SU-DHL-6 (cell line): ENCODE results near the gene ITPRIPL1.

Source experiments
- H2AFZ ChIP-seq: fragments of 200-600 bp; sonication (generic); 2 replicates; pipeline ENCODE4 v1.6.1; 2014; ENCODE audit warnings: low read depth, mild to moderate bottlenecking, moderate library complexity, mixed read lengths, antibody characterized with exemption, low read length; ENCODE audit not compliant: severe bottlenecking
- H3F3A ChIP-seq: fragments of 200-600 bp; shearing (Covaris generic); 2 replicates; pipeline ENCODE4 v1.6.0; 2016; ENCODE audit warnings: antibody characterized with exemption, mild to moderate bottlenecking; ENCODE audit not compliant: insufficient read depth
- H3K27ac ChIP-seq: fragments of 200-600 bp; sonication (generic); 2 replicates; pipeline ENCODE4 v1.5.1; 2016; ENCODE audit warnings: low read depth, mild to moderate bottlenecking, low read length, moderate library complexity, mixed read lengths
- H3K27me3 ChIP-seq: fragments of 200-600 bp; sonication (generic), shearing (Covaris generic); 2 replicates; pipeline ENCODE4 v1.6.0; 2014; ENCODE audit warnings: mild to moderate bottlenecking, low read length
- H3K36me3 ChIP-seq: fragments of 200-600 bp; sonication (generic); 2 replicates; pipeline ENCODE4 v1.6.1; 2014; ENCODE audit warnings: mild to moderate bottlenecking, low read length, mixed read lengths
- H3K4me2 ChIP-seq: fragments of 300-600, 200-600 bp; shearing (Covaris generic), sonication (generic); 2 replicates; pipeline ENCODE4 v1.6.0; 2014; ENCODE audit warnings: low read length, low read depth, mild to moderate bottlenecking; ENCODE audit not compliant: poor library complexity, severe bottlenecking
- H3K4me3 ChIP-seq: fragments of 200-600 bp; sonication (generic); 2 replicates; pipeline ENCODE4 v1.5.1; 2014; ENCODE audit warnings: antibody characterized with exemption, low read length, mild to moderate bottlenecking, mixed read lengths; ENCODE audit not compliant: insufficient read depth, poor library complexity, severe bottlenecking
- H3K79me2 ChIP-seq: fragments of 200-600 bp; sonication (generic); 2 replicates; pipeline ENCODE4 v1.6.1; 2014; ENCODE audit warnings: mild to moderate bottlenecking, low read length, moderate library complexity; ENCODE audit not compliant: insufficient read depth
- H3K9ac ChIP-seq: fragments of 200-600 bp; sonication (generic); 2 replicates; pipeline ENCODE4 v1.7.0; 2014; ENCODE audit warnings: mild to moderate bottlenecking, low read length
- H3K9me2 ChIP-seq: fragments of 200-600 bp; sonication (generic); replicated peaks from 2 replicates; pipeline ENCODE4 v1.6.1; 2014; ENCODE audit warnings: low read length; ENCODE audit not compliant: insufficient read depth
- H3K9me3 ChIP-seq: fragments of 200-600 bp; sonication (generic); 2 replicates; pipeline ENCODE4 v1.6.1; 2014; ENCODE audit warnings: low read length, mixed read lengths; ENCODE audit not compliant: insufficient read depth
- H4K20me1 ChIP-seq: fragments of 200-600 bp; sonication (generic); 2 replicates; pipeline ENCODE4 v1.6.1; 2014; ENCODE audit warnings: low read depth, mild to moderate bottlenecking, antibody characterized with exemption, low read length, moderate library complexity, mixed read lengths
- CTCF ChIP-seq: fragments of 200-600 bp; sonication (generic); IDR thresholded peaks from one replicate; pipeline ENCODE4 v1.5.1; 2017; ENCODE audit warnings: antibody characterized with exemption, mild to moderate bottlenecking, low read length, moderate library complexity; ENCODE audit not compliant: insufficient read depth, poor library complexity, severe bottlenecking
- EZH2phosphoT487 ChIP-seq: fragments of 200-600 bp; sonication (generic), shearing (Covaris generic); conservative IDR thresholded peaks from 2 replicates; pipeline ENCODE4 v1.6.1; 2018; ENCODE audit warnings: mild to moderate bottlenecking, antibody characterized with exemption, low read length, moderate library complexity, mixed read lengths

The ITPRIPL1 gene

GRCh38 chr2:96325884-96326255 lies 753 bp downstream of the ITPRIPL1 start:
- H3K27me3 ChIP-seq, result no peaks in the 10 kb centered on the region
- peak overlapping the region; percentile 77 for H3K4me2 ChIP-seq
- no peaks in the 10 kb centered on the region for H4K20me1 ChIP-seq
- peaks cover 52% of the 10 kb centered on the region for H3K79me2 ChIP-seq
- no peak for TF ChIP-seq EZH2phosphoT487
- no peak for TF ChIP-seq CTCF
- H3K9me2 ChIP-seq, result no peaks in the 10 kb centered on the region
- H3K9ac ChIP-seq, result peak overlapping the region; percentile 81
- peaks cover 4% of the 10 kb centered on the region for H3F3A ChIP-seq
- peak overlapping the region; percentile 94 for H3K4me3 ChIP-seq
- peak overlapping the region; percentile 69 for H3K27ac ChIP-seq
- H2AFZ ChIP-seq, result peak overlapping the region; percentile 79
- 0 out of 2 replicates have a peak, but pooled peaks cover 3% of the 10 kb centered on the region for H3K36me3 ChIP-seq
- no peaks in the 10 kb centered on the region for H3K9me3 ChIP-seq

- H3K36me3 ChIP-seq, result 0 out of 2 replicates have a peak, but pooled peaks cover 3% of the 10 kb centered on the region
- H4K20me1 ChIP-seq, result no peaks in the 10 kb centered on the region
- no peaks in the 10 kb centered on the region for H3K27me3 ChIP-seq
- H2AFZ ChIP-seq, result no peak overlapping the region
- H3K9ac ChIP-seq, result peak overlapping the region; percentile 81
- H3K9me3 ChIP-seq, result no peaks in the 10 kb centered on the region
- peaks cover 46% of the 10 kb centered on the region for H3K79me2 ChIP-seq
- no peak overlapping the region for H3K27ac ChIP-seq
- H3F3A ChIP-seq, result peaks cover 9% of the 10 kb centered on the region
- H3K9me2 ChIP-seq, result no peaks in the 10 kb centered on the region
- peak overlapping the region; percentile 77 for H3K4me2 ChIP-seq
- TF ChIP-seq CTCF (no peak), EZH2phosphoT487 (no peak)
- peak overlapping the region; percentile 94 for H3K4me3 ChIP-seq
These were observed 1.4 kb downstream of the ITPRIPL1 start for GRCh38 chr2:96326564-96326963.

GRCh38 chr2:96326990-96327820 lies 2.1 kb downstream of the ITPRIPL1 start:
- no peak overlapping the region for H3K4me3 ChIP-seq
- no peaks in the 10 kb centered on the region for H3K9me3 ChIP-seq
- H4K20me1 ChIP-seq, result no peaks in the 10 kb centered on the region
- H2AFZ ChIP-seq, result no peak overlapping the region
- H3K79me2 ChIP-seq, result peaks cover 46% of the 10 kb centered on the region
- TF ChIP-seq EZH2phosphoT487 (no peak), CTCF (no peak)
- H3K4me2 ChIP-seq, result no peak overlapping the region
- no peak overlapping the region for H3K9ac ChIP-seq
- no peaks in the 10 kb centered on the region for H3K9me2 ChIP-seq
- 0 out of 2 replicates have a peak, but pooled peaks cover 3% of the 10 kb centered on the region for H3K36me3 ChIP-seq
- H3F3A ChIP-seq, result peaks cover 5% of the 10 kb centered on the region; the same call in 1 of the 2 replicates
- no peak overlapping the region for H3K27ac ChIP-seq
- H3K27me3 ChIP-seq, result no peaks in the 10 kb centered on the region
